Measurements from ENCODE around the gene NRG4.

GRCh38 chr15:75989875-75990274 lies 22.3 kb downstream of the NRG4 start:
- no peak for TF ChIP-seq CTCF (IDR thresholded peaks at IDR 0.05; ENCODE audit: control extremely low read depth in 1 of 3, insufficient read depth in 1 of 3, low read depth in 1 of 3, low read length in 3 of 3)
- TF ChIP-seq MAX (IDR thresholded peaks at IDR 0.05): no peak
- TF ChIP-seq GTF2F1 (IDR thresholded peaks at IDR 0.05; ENCODE audit: borderline replicate concordance, low read depth, low read length): no peak
- TF ChIP-seq CBX5 (IDR thresholded peaks at IDR 0.05; ENCODE audit: low read depth, low read length): no peak
- TF ChIP-seq POU5F1 (IDR thresholded peaks at IDR 0.05; ENCODE audit: low read depth, low read length): no peak
- no peak for TF ChIP-seq TBP (IDR thresholded peaks at IDR 0.05; ENCODE audit: low read depth, low read length)
- no peak for TF ChIP-seq SP1 (IDR thresholded peaks at IDR 0.05; ENCODE audit: low read depth, low read length)
- no peak for TF ChIP-seq USF2 (IDR thresholded peaks at IDR 0.05; ENCODE audit: low read length)
- TF ChIP-seq NRF1 (IDR thresholded peaks at IDR 0.05; ENCODE audit: low read depth, low read length): no peak
- no peak for TF ChIP-seq POLR2A (IDR thresholded peaks at IDR 0.05; ENCODE audit: control extremely low read depth in 1 of 2, low read depth in 2 of 2, low read length in 2 of 2)
- no peak for TF ChIP-seq POLR2AphosphoS5 (IDR thresholded peaks at IDR 0.05; ENCODE audit: low read depth, low read length)
- TF ChIP-seq GABPA (IDR thresholded peaks at IDR 0.05; ENCODE audit: borderline replicate concordance, insufficient read depth, low read length): no peak
- no peak for TF ChIP-seq SUZ12 (IDR thresholded peaks at IDR 0.05; ENCODE audit: low read length)
- no peak for TF ChIP-seq KDM1A (IDR thresholded peaks at IDR 0.05; ENCODE audit: borderline replicate concordance, low read length)
